ENCODE results near the gene TMEM45A. TPM values are rescaled to one million over a fixed set of nuclear protein-coding genes. Genes with fewer than 3 reads are reported as not detected.

The TMEM45A gene
- total RNA-seq, 1 experiment from 2014 or later: 6.6 TPM

DNA sequence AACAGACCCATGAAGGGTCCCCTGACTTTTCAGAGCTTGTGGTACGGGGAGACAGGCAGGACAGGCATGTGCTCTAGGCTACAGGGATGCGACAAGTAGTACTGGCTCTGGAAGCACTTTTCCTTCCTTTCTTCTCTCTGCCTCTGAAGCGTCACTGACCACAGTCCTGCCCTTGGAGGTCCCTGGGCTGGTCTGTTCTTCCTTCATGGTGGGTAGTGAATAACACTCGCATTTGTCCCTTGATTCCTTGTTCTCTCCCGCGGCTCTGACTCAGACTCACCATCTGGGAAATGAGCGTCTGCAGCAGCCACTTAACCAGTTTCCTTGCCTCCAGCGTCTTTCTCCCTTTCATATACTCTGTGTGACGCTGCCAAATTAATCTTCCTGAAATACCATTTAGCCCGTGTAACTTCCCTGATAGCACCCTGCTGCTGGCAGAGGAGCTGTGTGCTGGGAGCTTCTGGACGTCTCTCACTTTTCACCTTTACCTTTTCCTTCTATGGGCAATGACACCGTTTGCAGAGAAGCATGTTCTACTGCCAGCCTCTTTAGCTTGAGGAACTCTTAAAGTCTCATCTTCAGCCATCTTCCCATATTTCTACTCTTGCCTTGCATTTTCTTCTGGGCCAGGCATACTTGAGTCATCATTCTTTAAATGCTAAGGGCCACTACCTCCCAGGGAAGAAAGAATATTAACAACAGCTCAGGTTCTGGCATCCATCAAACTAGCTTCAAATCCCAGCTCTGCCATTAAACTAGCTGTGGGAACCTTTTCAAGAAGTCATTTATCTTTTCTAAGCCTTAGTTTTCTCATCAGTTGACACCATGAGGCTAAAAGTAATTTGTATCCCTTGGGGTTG is 33.6 kb downstream of the TMEM45A start (continued):
- TF ChIP-seq ZBTB21 (CRISPR knock-in tag; IDR thresholded peaks at IDR 0.05; ENCODE audit: borderline replicate concordance): no peak
- TF ChIP-seq, protein P1, sequence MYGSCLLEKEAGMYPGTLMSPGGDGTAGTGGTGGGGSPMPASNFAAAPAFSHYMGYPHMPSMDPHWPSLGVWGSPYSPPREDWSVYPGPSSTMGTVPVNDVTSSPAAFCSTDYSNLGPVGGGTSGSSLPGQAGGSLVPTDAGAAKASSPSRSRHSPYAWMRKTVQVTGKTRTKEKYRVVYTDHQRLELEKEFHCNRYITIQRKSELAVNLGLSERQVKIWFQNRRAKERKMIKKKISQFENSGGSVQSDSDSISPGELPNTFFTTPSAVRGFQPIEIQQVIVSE (CRISPR knock-in tag; IDR thresholded peaks at IDR 0.05; ENCODE audit: borderline replicate concordance): no peak
- TF ChIP-seq, protein P2, sequence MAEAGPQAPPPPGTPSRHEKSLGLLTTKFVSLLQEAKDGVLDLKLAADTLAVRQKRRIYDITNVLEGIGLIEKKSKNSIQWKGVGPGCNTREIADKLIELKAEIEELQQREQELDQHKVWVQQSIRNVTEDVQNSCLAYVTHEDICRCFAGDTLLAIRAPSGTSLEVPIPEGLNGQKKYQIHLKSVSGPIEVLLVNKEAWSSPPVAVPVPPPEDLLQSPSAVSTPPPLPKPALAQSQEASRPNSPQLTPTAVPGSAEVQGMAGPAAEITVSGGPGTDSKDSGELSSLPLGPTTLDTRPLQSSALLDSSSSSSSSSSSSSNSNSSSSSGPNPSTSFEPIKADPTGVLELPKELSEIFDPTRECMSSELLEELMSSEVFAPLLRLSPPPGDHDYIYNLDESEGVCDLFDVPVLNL (CRISPR knock-in tag; IDR thresholded peaks at IDR 0.05; ENCODE audit: borderline replicate concordance, low read depth): no peak
- TF ChIP-seq, protein P3, sequence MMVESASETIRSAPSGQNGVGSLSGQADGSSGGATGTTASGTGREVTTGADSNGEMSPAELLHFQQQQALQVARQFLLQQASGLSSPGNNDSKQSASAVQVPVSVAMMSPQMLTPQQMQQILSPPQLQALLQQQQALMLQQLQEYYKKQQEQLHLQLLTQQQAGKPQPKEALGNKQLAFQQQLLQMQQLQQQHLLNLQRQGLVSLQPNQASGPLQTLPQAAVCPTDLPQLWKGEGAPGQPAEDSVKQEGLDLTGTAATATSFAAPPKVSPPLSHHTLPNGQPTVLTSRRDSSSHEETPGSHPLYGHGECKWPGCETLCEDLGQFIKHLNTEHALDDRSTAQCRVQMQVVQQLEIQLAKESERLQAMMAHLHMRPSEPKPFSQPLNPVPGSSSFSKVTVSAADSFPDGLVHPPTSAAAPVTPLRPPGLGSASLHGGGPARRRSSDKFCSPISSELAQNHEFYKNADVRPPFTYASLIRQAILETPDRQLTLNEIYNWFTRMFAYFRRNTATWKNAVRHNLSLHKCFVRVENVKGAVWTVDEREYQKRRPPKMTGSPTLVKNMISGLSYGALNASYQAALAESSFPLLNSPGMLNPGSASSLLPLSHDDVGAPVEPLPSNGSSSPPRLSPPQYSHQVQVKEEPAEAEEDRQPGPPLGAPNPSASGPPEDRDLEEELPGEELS (CRISPR knock-in tag; IDR thresholded peaks at IDR 0.05): no peak
- TF ChIP-seq, protein P4, sequence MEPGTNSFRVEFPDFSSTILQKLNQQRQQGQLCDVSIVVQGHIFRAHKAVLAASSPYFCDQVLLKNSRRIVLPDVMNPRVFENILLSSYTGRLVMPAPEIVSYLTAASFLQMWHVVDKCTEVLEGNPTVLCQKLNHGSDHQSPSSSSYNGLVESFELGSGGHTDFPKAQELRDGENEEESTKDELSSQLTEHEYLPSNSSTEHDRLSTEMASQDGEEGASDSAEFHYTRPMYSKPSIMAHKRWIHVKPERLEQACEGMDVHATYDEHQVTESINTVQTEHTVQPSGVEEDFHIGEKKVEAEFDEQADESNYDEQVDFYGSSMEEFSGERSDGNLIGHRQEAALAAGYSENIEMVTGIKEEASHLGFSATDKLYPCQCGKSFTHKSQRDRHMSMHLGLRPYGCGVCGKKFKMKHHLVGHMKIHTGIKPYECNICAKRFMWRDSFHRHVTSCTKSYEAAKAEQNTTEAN (CRISPR knock-in tag; IDR thresholded peaks at IDR 0.05): no peak
- TF ChIP-seq FOXJ3 (CRISPR knock-in tag; IDR thresholded peaks at IDR 0.05; ENCODE audit: borderline replicate concordance): no peak
- no peak for TF ChIP-seq TP53 (CRISPR knock-in tag; IDR thresholded peaks at IDR 0.05)

DNA sequence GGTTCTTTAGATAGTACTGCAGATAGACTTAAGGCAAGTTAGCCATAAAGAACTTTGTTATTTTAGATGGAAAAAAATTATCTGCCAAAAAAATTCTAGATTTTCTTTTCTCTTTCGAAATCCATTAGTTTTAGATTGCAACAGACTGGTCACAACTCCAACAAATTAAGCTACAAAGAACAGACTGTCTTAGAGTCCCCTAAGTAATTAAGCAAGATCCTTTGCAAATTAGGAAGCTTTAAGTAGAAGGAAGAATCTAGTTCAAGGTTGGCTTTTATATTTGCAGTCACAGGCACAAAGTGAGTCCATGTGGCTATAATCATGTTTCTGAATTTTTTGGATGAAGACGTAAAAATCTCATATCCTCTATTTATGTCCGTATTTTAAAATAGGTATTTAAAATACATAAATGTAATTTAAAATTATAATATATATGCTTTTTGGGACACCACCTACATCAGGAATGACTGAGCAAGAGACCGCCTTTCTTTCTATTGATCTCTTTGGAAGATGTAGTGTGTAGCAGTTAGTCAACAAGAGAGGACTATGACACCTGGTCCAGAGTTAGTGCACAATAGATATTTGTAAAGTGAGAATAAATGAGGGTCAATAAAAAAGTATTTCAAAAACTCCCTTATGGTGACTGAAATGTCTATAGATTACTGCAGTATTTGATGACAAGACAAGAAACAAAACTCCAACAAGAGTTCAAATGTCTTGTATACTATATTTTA is 34.4 kb downstream of the TMEM45A start:
- CTCF ChIA-PET: interaction anchor here (1.7 kb wide), 1 partner anchor 64 kb away, joined by 4 read pairs; no protein-coding TSS in a partner anchor
- ATAC-seq: no peak

More for the DNA sequence above, 34.4 kb downstream of the TMEM45A start:
- TF ChIP-seq ESRRA (CRISPR knock-in tag; IDR thresholded peaks at IDR 0.05; ENCODE audit: borderline replicate concordance) (no peak), ELF4 (CRISPR knock-in tag; IDR thresholded peaks at IDR 0.05; ENCODE audit: low read depth) (no peak), JAZF1 (CRISPR knock-in tag; IDR thresholded peaks at IDR 0.05) (no peak), FOXK1 (CRISPR knock-in tag; IDR thresholded peaks at IDR 0.05) (no peak), MXD4 (CRISPR knock-in tag; IDR thresholded peaks at IDR 0.05; ENCODE audit: borderline replicate concordance) (no peak), ATF1 (CRISPR knock-in tag; IDR thresholded peaks at IDR 0.05) (no peak), ZNF263 (CRISPR knock-in tag; IDR thresholded peaks at IDR 0.05; ENCODE audit: low read depth) (no peak), NR1H2 (CRISPR knock-in tag; IDR thresholded peaks at IDR 0.05) (no peak), SP1 (CRISPR knock-in tag; conservative IDR thresholded peaks at IDR 0.05) (no peak)
- TF ChIP-seq, protein P1 (CRISPR knock-in tag; IDR thresholded peaks at IDR 0.05; ENCODE audit: borderline replicate concordance): no peak
- TF ChIP-seq, protein P2 (CRISPR knock-in tag; IDR thresholded peaks at IDR 0.05; ENCODE audit: borderline replicate concordance, low read depth): no peak
- TF ChIP-seq, protein P5, sequence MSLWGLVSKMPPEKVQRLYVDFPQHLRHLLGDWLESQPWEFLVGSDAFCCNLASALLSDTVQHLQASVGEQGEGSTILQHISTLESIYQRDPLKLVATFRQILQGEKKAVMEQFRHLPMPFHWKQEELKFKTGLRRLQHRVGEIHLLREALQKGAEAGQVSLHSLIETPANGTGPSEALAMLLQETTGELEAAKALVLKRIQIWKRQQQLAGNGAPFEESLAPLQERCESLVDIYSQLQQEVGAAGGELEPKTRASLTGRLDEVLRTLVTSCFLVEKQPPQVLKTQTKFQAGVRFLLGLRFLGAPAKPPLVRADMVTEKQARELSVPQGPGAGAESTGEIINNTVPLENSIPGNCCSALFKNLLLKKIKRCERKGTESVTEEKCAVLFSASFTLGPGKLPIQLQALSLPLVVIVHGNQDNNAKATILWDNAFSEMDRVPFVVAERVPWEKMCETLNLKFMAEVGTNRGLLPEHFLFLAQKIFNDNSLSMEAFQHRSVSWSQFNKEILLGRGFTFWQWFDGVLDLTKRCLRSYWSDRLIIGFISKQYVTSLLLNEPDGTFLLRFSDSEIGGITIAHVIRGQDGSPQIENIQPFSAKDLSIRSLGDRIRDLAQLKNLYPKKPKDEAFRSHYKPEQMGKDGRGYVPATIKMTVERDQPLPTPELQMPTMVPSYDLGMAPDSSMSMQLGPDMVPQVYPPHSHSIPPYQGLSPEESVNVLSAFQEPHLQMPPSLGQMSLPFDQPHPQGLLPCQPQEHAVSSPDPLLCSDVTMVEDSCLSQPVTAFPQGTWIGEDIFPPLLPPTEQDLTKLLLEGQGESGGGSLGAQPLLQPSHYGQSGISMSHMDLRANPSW (CRISPR knock-in tag; conservative IDR thresholded peaks at IDR 0.05; ENCODE audit: low read depth): no peak
- TF ChIP-seq, protein P6, sequence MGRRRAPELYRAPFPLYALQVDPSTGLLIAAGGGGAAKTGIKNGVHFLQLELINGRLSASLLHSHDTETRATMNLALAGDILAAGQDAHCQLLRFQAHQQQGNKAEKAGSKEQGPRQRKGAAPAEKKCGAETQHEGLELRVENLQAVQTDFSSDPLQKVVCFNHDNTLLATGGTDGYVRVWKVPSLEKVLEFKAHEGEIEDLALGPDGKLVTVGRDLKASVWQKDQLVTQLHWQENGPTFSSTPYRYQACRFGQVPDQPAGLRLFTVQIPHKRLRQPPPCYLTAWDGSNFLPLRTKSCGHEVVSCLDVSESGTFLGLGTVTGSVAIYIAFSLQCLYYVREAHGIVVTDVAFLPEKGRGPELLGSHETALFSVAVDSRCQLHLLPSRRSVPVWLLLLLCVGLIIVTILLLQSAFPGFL (CRISPR knock-in tag; IDR thresholded peaks at IDR 0.05; ENCODE audit: borderline replicate concordance): no peak
- TF ChIP-seq, protein P7, sequence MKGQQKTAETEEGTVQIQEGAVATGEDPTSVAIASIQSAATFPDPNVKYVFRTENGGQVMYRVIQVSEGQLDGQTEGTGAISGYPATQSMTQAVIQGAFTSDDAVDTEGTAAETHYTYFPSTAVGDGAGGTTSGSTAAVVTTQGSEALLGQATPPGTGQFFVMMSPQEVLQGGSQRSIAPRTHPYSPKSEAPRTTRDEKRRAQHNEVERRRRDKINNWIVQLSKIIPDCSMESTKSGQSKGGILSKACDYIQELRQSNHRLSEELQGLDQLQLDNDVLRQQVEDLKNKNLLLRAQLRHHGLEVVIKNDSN (CRISPR knock-in tag; IDR thresholded peaks at IDR 0.05): no peak
- peaks cover 7% of the 10 kb centered on the region; the same call in 1 of the 2 replicates for H3K36me3 Mint-ChIP-seq
- no peak overlapping the region for H3K27ac Mint-ChIP-seq
- no peak overlapping the region for H3K4me3 Mint-ChIP-seq
- H3K4me1 Mint-ChIP-seq: peaks cover 4% of the 10 kb centered on the region; the same call in 1 of the 2 replicates
- POLR2A ChIA-PET: no interaction called here
- H3K9me3 Mint-ChIP-seq: peaks cover 12% of the 10 kb centered on the region
- no peaks in the 10 kb centered on the region for H3K27me3 Mint-ChIP-seq (ENCODE audit: low read depth)
- no peak for DNase-seq (ENCODE audit: low spot score)
